ENCODE measurements around the gene ABCC10. TPM values are rescaled to one million over a fixed set of nuclear protein-coding genes. Genes with fewer than 3 reads are reported as not detected.

ABCC10 gene
- total RNA-seq, 4 donors from 2014 or later = 10.8 to 23.9 (median 19.3) TPM

GRCh38 chr6:43437700-43438099 is 10.4 kb downstream of the ABCC10 start:
- intact Hi-C loops (cut with DNase I) = no loop called here
- no peak for DNase-seq
- no peak overlapping the region for H3K4me3 ChIP-seq
- 53 to 64% methylated on average over 3 of the region's 4 CpGs for WGBS, 2 donors
- peaks cover 25 to 68% (median 45%) of the 10 kb centered on the region in 3 donors for H3K4me1 ChIP-seq
- peak overlapping the region; percentile 67 to 87 (median 84) for H3K27ac ChIP-seq
- H3K27me3 ChIP-seq = no peaks in the 10 kb centered on the region
- TF ChIP-seq CTCF (IDR thresholded peaks at IDR 0.05) (no peak), POLR2A (IDR thresholded peaks at IDR 0.05) (no peak)
- H3K9me3 ChIP-seq = no peaks in the 10 kb centered on the region
- H3K36me3 ChIP-seq = peaks cover 9 to 62% (median 12%) of the 10 kb centered on the region in 3 donors

GRCh38 chr6:43442935-43443334 is 15.6 kb downstream of the ABCC10 start:
- no peaks in the 10 kb centered on the region for H3K27me3 ChIP-seq
- intact Hi-C loops (cut with DNase I) = no loop called here
- peaks cover 0 to 16% (median 6%) of the 10 kb centered on the region in 3 donors for H3K4me1 ChIP-seq
- H3K27ac ChIP-seq = no peak overlapping the region
- TF ChIP-seq POLR2A (IDR thresholded peaks at IDR 0.05) (no peak), CTCF (IDR thresholded peaks at IDR 0.05) (no peak)
- H3K4me3 ChIP-seq = no peak overlapping the region
- H3K9me3 ChIP-seq = no peaks in the 10 kb centered on the region
- H3K36me3 ChIP-seq = peaks cover 33 to 100% (median 33%) of the 10 kb centered on the region in 3 donors
- whole genome bisulfite sequencing, 2 donors = 71 to 76% methylated on average over 5 of the region's 14 CpGs
- no peak for DNase-seq

- TF ChIP-seq POLR2A (IDR thresholded peaks at IDR 0.05) (no peak), CTCF (IDR thresholded peaks at IDR 0.05) (no peak)
- Histone ChIP-seq H3K4me1 (peaks cover 0 to 5% (median 0%) of the 10 kb centered on the region in 3 donors), H3K27ac (no peak overlapping the region), H3K27me3 (no peaks in the 10 kb centered on the region), H3K9me3 (no peaks in the 10 kb centered on the region), H3K36me3 (peaks cover 32 to 100% (median 33%) of the 10 kb centered on the region in 3 donors), H3K4me3 (no peak overlapping the region)
- intact Hi-C loops (cut with DNase I) = no loop called here
- WGBS, 2 donors = 61 to 82% methylated on average over 3 to 9 of the region's 10 CpGs
- DNase-seq = no peak
Observed at GRCh38 chr6:43444036-43444435, 16.7 kb downstream of the ABCC10 start.

GRCh38 chr6:43444582-43444981 is 17.2 kb downstream of the ABCC10 start:
- intact Hi-C loops (cut with DNase I) = no loop called here
- Histone ChIP-seq H3K27me3 (no peaks in the 10 kb centered on the region), H3K36me3 (peaks cover 36 to 100% (median 37%) of the 10 kb centered on the region in 3 donors), H3K9me3 (no peaks in the 10 kb centered on the region), H3K4me3 (no peak overlapping the region), H3K27ac (no peak overlapping the region), H3K4me1 (no peaks in the 10 kb centered on the region)
- no peak for DNase-seq
- WGBS, 2 donors = 89 to 97% methylated on average over 6 to 8 of the region's 8 CpGs
- no peak for TF ChIP-seq CTCF (IDR thresholded peaks at IDR 0.05)
- no peak for TF ChIP-seq POLR2A (IDR thresholded peaks at IDR 0.05)

- WGBS, 2 donors = 60 to 63% methylated on average over 5 to 9 of the region's 16 CpGs
- no peak for TF ChIP-seq CTCF (IDR thresholded peaks at IDR 0.05)
- no peak for TF ChIP-seq POLR2A (IDR thresholded peaks at IDR 0.05)
- no peaks in the 10 kb centered on the region for H3K9me3 ChIP-seq
- no peak overlapping the region for H3K27ac ChIP-seq
- no peaks in the 10 kb centered on the region for H3K27me3 ChIP-seq
- H3K4me3 ChIP-seq = no peak overlapping the region
- H3K4me1 ChIP-seq = no peaks in the 10 kb centered on the region
- peaks cover 40 to 100% (median 44%) of the 10 kb centered on the region in 3 donors for H3K36me3 ChIP-seq
- DNase-seq = no peak
- intact Hi-C loops (cut with DNase I) = no loop called here
Observed at GRCh38 chr6:43445576-43445975, 18.2 kb downstream of the ABCC10 start.

All from esophagus squamous epithelium (tissue), 5 donors.